Measurements from ENCODE around the gene ETV3.

DNA sequence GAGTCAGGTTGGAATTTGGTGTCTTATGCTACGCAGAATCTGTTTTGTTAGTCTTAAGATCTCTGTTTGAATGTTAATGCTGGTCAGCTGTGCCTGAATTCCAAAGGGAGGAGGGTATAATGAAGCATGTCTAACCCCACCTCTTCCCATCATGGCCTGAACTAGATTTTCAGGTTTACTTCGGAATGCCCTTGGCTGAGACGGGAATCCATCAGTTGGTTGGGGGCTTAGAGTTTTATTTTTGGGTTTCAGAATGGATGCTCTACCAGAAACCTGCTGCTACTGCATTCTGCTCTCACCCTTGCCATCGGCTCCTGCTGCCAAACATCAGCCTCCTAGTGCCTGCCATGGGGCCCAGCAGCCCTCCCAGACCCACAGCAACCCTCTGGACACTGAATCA lies 24.1 kb upstream of the ETV3 start:
- no peak for TF ChIP-seq RAD21 (IDR thresholded peaks at IDR 0.05 in 1 of 2, conservative IDR thresholded peaks at IDR 0.05 in 1 of 2; ENCODE audit: low read depth in 2 of 2, low read length in 2 of 2)
- no peak for TF ChIP-seq SUZ12 (IDR thresholded peaks at IDR 0.05; ENCODE audit: low read length)

All from H1 (cell line).